Inferior parietal cortex (tissue), 1 donor: ENCODE results near the gene MAP6D1.

Experiments used
- DNase-seq: peaks from one replicate; pipeline ENCODE4 v3.0.0-alpha.2; 2016; ENCODE audit errors: extremely low spot score

MAP6D1 gene

DNA sequence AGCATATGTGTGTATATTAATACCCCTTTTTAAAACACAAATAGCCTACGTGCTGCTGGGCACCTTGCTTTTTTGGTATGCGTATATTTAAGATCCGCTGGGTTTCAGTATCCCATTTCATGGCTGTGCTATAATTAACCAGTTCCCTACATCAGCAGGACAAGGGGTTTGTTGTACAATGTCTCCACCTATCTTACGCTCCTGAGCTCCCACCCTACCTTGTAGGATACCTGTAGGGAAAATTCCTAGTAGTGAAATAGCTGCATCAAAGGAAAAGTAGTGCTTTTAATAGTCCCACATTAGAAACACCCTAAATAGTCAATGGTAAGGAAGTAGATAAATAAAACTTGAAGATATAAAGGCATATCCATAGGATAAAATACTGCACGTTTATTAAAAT is 1.4 kb downstream of the MAP6D1 start:
- peak; percentile 42 for DNase-seq

DNA sequence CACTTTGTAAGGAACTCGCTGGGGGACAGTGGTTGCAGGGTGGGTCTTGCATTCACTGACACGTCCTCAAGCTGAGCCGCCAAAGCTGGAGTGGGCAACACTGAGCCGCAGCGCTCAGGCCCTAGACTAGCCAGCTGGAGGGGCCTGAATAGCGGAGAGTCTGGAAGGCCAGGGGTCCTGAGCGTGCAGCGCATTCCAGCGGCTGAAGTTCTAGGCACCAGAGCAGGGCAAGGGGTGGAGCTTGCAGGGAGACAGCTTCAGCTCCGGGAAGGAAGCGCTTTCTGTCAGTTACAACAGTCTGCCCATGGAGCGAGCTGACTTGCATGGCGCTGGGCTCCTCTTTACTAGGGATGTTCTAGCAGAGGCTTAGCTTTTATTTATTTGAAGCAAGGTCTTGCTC is 2.7 kb downstream of the MAP6D1 start:
- no peak for DNase-seq

- DNase-seq, result no peak
These were observed 5.5 kb downstream of the MAP6D1 start for GRCh38 chr3:183819831-183820230.

DNA sequence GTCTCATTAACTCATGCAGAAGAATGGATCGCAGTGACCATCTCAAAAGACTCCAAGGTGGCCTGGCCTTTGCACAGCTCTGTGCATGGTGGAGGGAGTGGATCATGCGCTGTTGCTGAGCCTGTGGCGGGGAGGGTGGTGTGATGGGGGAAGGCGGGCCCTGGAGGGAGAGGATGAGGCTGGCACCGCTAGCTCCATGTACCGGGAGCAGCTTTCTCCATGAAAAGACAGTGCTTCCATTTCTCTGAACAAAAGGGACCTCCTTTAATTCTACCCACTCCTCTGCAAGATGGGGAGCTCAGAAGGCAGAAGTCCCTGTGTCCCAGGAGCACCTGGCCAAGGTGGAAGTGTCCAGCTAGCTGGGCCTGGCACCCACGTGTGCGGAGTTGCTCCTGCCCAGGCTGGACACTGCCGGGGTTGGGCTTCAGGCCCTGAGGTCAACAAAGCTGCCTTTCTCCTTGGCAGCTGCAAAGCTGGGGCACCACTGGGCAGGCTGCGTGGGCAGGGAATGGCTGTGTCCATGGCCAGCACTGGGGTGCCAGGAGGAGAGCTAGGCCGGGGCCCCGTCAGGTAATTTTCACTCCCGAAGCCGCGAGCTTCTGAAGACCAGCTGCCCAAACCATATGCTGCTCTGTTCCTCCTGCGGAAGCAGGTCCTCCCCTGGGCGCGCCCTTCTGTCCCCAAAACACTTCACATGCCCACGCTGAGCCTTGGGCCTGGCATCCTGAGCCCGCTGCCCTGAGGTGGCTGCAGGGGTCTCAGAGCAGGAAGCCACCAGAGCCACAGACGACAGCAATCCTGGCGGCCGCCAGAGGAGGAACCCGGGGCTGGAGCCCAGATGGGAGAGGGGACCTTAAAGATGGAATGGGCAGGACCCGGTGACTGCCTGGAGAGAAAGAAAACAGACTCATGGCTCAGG is 6.4 kb downstream of the MAP6D1 start:
- peak; percentile 74 for DNase-seq

DNA sequence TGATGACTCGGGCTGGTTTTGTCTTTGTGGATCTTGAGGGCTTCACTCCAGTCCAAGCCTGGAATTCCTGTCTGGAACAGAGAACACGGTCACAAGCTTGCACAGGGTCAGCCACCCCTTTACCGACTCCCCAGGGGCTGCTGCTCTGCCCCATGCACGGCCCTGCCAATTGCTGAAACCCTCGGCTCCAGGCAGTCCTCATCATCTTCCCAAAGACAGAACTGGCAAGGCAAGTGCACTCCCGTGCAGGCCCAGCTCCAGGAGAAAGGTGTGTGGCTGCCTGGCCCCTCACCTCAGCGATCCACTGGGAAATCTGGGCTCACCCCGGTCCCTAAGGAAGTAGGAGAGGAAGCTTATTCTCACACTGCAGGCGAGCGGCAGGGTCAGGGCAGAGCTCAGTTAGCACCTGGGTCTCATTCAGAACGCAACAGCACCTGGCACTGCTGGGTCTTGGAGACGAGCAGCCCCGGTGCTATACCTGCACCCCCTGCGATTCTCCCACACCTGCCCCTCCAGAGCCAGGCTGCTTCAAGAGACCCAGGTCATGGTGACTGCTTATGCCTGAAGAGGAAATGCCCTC is 7.2 kb downstream of the MAP6D1 start:
- no peak for DNase-seq

DNA sequence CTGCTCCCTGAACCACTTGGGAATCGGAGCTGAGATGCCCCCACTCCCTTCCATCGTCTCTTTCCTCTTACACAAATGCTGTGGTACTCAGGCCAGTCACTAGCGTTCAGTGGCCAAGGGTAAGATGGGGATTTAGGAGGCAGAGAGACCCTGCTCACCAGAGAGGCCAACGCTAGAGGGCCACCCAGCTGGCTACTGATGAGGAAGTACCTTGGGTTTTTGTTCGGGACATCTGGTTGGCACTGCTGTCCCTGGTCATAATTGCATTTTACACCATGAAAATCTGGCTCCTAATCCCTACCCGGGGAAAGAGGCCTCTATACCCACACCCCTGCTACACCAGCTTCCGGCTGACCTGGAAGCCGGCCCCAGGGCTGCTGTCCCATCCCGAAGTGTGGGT is 7.7 kb downstream of the MAP6D1 start:
- no peak for DNase-seq

GRCh38 chr3:183816681-183817510 is 8.5 kb downstream of the MAP6D1 start:
- DNase-seq, result no peak

GRCh38 chr3:183815951-183816475 is 9.4 kb downstream of the MAP6D1 start:
- peak; percentile 24 for DNase-seq

DNA sequence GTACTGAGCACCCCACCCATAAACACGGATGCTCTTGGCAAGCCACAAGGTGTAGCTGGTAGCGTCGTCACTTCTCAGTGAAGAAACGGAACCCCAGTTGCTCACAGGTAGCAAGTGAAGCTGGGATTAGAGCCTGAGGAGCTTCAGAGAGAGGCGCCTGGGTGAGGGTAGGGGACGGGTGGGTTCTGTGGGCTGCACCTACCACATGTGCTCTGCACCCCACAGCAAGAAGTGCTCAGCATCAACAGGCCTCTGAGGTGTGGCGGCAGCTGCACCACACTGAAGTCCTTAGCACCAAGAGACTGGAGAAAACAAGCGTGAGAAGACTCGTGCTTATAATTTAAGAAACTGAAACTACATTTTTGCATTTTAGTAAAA is 9.8 kb downstream of the MAP6D1 start:
- DNase-seq, result no peak

- DNase-seq, result peak; percentile 4
These were observed 11.1 kb downstream of the MAP6D1 start for GRCh38 chr3:183814240-183814639.

- peak; percentile 78 for DNase-seq
These were observed 12.5 kb downstream of the MAP6D1 start for GRCh38 chr3:183812761-183813445.

DNA sequence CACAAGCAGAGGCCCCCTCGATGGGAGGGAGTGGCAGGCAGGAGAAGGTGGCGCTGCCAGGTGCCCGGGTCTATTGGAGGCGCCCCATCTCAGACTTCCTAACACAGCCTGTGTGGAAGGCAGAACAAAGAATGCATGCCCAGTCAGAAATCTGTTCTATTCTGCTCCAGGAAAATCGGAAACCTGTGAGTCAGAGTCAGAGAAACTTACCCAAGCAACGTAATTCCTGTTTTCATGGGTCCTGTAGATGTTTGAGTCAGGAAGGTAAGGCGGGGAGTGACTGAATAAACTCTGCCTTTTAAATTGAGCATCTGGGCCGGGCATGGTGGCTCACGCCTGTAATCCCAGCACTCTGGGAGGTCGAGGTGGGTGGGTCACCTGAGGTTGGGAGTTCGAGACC is 13.7 kb downstream of the MAP6D1 start:
- no peak for DNase-seq

- no peak for DNase-seq
These were observed 14.5 kb downstream of the MAP6D1 start for GRCh38 chr3:183810643-183811594.

DNA sequence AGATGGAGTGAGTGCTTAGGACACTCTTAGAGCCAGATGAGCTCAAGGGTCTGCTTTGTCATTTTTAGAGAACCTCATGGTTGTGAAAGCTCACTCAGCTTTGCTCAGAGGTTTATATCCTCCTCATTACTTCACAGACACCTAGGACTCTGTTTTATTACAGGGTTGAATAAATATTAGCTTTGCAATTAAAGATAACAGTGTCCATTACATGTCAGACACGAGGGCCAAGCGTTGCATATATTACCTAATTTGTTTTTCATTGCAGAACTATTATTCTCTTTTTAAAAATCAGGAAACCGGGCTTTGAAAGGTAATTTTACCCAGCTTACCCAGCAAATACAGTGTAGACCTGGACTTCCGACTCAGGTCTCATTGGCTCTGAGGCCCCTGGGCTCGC is 16.1 kb downstream of the MAP6D1 start:
- DNase-seq, result no peak

- no peak for DNase-seq
These were observed 17.0 kb downstream of the MAP6D1 start for GRCh38 chr3:183808355-183808754.

- DNase-seq, result no peak
These were observed 17.5 kb downstream of the MAP6D1 start for GRCh38 chr3:183807881-183808280.

GRCh38 chr3:183807209-183807728 is 18.1 kb downstream of the MAP6D1 start:
- no peak for DNase-seq

DNA sequence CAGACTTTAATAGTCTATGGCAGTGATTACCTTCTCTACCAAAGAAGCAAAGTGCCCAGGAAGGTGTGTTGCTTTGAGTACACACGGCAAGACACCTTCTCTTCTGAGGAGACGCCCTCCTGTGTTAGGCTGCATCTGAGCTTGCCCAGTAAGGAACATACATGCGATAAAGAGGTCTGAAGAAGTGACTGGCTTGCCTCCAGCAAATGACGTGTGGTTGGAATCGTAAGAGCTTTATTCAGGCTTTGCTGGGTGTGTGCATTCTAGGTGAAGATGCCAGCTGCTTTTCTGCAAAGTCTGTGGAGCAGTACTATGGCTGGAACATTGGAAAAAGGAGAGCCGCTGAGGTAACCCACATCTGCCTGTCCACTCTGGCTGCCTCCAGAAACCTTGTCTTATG is 22.4 kb downstream of the MAP6D1 start:
- DNase-seq, result peak; percentile 68

- DNase-seq, result no peak
These were observed 23.8 kb downstream of the MAP6D1 start for GRCh38 chr3:183801601-183802000.

DNA sequence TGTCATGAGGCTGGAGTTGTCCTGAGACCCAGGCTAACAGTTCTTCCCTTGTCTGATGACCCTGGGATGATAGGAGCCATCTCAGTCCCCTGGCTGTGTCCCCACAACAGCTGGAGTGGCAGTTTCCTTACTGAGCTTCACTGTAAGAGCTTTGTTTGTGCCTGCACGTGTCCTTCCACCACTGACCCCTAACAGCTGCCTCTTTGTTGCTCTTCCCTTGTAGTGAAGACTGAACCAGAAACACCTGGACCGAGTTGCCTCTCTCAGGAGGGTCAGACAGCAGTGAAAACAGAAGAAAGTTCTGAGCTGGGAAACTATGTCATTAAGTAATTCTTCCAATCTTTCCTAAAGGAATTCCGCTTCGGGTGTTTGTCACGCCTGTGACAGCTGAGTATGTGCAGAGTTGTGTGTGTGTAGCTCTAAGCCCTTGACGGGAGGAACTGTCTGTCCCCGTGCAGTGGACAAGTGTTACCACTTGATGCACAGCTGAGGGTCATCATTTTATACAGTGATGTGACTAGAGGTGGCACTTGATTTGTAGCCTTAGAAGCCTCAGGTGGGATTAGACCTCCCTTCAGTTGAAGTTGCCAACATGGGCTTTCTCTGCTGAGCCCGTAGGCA is 25.0 kb downstream of the MAP6D1 start:
- peak; percentile 85 for DNase-seq
